ENCODE results near the gene SCARF2.
"Not testable (repeated sequence)": the region's sequence is repeated elsewhere in the genome, so short reads cannot be mapped to it uniquely, and the experiment has no call there.

The SCARF2 gene

DNA sequence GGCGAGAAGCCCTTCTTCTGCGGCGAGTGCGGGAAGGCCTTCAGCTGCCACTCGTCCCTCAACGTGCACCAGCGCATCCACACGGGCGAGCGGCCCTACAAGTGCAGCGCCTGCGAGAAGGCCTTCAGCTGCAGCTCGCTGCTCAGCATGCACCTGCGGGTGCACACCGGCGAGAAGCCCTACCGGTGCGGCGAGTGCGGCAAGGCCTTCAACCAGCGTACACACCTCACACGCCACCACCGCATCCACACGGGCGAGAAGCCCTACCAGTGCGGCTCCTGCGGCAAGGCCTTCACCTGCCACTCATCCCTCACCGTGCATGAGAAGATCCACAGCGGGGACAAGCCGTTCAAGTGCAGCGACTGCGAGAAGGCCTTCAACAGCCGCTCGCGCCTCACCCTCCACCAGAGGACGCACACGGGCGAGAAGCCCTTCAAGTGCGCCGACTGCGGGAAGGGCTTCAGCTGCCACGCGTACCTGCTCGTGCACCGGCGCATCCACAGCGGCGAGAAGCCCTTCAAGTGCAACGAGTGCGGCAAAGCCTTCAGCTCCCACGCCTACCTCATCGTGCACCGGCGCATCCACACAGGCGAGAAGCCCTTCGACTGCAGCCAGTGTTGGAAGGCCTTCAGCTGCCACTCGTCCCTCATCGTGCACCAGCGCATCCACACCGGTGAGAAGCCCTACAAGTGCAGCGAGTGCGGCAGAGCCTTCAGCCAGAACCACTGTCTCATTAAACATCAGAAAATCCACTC is 31.5 kb downstream of the SCARF2 start:
- no peak for DNase-seq

DNA sequence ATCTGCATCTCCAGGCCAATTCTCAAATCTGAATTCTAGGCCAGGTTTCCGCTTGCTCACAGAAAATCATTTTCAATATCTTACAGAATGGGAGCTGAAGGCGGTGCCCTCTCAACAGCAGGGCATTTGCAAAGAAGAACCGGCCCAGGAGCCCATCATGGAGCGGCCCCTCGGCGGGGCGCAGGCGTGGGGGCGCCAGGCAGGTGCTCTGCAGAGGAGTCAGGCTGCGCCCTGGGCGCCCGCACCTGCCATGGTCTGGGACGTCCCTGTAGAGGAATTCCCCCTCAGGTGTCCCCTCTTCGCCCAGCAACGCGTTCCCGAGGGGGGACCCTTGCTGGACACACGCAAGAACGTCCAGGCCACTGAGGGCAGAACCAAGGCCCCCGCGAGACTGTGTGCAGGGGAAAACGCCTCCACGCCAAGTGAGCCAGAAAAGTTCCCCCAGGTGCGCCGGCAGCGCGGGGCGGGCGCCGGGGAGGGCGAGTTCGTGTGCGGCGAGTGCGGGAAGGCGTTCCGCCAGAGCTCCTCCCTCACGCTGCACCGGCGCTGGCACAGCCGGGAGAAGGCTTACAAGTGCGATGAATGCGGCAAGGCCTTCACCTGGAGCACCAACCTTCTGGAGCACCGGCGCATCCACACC is 32.2 kb downstream of the SCARF2 start:
- no peak for DNase-seq

DNA sequence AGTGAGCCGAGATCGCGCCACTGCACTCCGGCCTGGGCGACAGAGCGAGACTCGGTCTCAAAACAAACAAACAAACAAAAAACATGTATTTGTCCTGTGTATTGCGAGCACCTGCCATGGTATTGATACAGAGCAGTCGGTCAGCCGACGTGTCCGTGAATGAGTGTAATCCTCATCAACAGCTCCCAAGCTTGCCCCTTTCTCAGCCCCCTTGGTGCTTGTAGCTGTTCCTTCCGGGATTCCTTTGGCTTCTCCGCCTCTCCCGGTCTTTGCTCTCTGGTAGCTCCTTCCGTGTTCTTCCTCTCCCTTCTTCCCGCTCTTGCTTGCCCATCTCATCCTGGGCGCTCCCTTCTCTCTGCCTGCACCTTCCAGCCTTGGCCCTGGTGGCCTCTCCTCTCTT is 32.7 kb downstream of the SCARF2 start:
- DNase-seq = no peak

GRCh38 chr22:20403779-20404140 is 33.9 kb downstream of the SCARF2 start:
- DNase-seq = no peak

DNA sequence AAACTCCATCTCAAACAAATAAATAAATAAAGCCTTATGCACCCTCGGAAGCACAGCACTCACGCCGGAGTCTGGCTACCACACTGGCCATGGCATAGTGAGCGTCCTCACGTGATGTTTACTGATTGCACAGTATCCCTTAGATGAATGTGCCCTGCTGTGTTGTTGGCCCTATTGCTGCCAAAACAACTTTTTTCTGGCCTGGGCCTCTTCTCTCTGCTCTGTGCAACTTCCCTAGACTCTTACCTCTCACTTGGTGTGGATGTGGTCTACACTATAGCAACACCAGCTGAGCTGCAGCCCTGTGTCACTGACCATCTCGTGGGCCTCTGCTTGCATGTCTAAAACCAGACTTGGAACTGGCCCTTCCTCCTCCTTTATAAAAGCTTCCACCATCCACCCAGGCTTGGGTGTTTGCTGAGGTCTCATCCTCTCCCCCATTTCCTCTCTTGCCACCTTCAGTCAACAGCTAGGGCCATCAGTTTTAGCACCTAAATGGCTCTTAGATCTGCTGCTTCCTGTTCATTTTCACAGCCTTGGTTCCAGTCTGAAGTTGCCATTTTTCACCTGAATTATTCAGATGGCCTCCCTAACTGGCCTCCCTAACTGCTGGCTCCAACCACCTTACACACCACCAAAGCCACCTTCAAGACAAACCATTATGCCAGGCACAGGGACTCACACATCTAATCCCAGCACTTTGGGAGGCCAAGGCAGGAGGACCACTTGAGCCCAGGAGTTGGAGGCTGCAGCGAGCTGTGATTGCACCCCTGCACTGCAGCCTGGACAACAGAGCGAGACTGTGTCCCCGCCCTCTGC is 34.5 kb downstream of the SCARF2 start:
- DNase-seq = no peak

- no peak for DNase-seq
Measured at GRCh38 chr22:20401376-20402014, 36.1 kb downstream of the SCARF2 start.

- DNase-seq = no peak
Measured at GRCh38 chr22:20400606-20401375, 36.8 kb downstream of the SCARF2 start.

- DNase-seq = no peak
Measured at GRCh38 chr22:20399866-20400605, 37.6 kb downstream of the SCARF2 start.

DNA sequence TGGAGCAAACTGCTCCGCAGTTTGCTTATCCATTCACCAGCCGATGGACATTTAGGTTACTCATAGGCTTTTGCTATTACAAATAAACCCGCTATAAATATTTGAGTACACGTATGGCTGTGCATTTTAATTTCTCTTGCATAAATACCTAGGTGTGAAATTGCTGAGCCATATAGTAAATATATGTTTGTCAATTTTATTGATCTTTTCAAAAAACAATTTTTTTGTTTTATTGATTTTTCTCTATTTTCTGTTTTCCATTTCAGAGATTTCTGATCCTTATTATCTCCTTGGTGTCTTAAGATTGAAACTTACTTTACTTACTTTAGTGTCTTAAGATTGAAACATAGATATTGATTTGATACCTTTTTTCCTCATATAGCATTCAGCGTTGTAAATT is 39.2 kb downstream of the SCARF2 start:
- DNase-seq = no peak

DNA sequence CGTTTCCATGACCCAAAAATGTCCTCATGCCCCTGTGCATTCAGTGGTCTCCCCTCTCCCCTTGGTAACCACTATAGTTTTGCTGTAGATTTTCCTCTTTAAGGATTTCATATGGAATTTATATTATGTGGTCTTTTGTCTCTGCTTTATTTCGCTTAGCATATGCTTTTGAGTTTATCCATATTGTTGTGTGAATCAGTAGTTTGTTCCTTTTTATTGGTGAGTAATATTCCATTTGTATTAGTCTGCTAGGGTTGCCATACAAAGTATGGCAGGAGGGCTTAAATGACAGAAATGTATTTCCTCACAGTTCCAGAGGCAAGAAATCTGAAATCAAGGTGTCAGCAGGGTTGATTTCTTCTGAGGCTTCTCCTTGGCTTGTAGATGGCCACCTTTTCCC is 40.1 kb downstream of the SCARF2 start:
- no peak for DNase-seq

DNA sequence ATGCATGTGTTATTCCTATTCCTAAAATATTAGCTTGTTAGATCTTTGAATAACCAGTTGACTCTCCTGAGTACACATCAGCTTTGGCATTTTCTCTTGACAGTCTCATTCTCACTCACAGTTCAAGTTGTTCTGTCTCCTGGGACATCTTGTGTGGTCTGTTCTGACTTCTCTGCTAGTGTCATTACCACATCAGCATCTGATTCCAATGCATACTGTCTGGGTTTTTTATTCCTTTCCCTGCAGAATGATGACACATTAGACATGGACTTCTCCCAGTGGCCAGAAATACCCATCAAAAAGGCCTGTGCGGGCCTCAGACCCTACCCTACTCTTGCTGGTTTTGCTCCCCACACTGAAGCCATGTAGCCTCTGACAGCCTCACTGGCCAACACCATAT is 41.0 kb downstream of the SCARF2 start:
- no peak for DNase-seq

GRCh38 chr22:20395907-20396287 is 41.7 kb downstream of the SCARF2 start:
- DNase-seq = no peak

GRCh38 chr22:20395181-20395906 is 42.3 kb downstream of the SCARF2 start:
- no peak for DNase-seq

DNA sequence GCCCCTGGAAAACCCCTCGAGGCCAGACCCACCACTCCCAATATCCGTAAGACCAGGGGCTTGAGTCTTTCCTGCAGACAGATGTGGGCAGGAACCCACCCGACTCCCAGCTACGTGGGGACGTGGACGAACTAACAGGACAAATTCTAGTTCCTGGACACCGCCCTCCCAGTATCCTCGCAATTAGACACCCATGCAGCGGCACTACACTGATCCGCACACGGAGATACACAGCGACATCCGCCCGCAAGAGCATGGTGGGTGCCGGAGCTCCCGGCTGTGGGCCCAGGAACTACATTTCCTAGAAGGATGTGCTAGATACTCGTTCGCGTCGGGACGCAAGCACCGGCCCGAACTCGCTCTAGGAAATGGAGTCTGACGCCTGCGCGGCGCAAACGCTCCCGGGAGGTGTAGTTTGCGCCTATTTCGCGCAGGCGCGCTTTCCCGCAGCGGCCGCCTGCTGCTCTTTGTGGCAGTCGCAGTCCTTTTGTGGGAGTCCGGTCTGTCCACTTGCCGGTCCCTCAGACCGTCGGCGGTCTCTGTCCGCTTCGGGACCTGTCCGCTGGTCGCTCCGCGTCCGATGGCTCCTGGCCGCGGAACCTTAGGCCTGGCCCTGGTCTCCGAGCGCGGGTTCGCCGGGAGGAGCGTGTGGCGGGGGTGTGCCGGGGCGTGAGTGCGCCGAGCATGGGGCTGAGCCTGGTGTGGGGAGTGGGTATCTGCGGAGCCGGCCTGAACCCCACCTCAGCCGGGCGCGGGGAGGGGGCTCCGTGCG is 43.7 kb downstream of the SCARF2 start, which contains the start of gene ZNF74:
TSS of gene ZNF74 (plus strand) at position 447 of the 772 bp plus-strand sequence. CDS start 478 bp downstream, outside the sequence.
- DNase-seq = peak; percentile 80

GRCh38 chr22:20392983-20393704 is 44.5 kb downstream of the SCARF2 start:
- no peak for DNase-seq

DNA sequence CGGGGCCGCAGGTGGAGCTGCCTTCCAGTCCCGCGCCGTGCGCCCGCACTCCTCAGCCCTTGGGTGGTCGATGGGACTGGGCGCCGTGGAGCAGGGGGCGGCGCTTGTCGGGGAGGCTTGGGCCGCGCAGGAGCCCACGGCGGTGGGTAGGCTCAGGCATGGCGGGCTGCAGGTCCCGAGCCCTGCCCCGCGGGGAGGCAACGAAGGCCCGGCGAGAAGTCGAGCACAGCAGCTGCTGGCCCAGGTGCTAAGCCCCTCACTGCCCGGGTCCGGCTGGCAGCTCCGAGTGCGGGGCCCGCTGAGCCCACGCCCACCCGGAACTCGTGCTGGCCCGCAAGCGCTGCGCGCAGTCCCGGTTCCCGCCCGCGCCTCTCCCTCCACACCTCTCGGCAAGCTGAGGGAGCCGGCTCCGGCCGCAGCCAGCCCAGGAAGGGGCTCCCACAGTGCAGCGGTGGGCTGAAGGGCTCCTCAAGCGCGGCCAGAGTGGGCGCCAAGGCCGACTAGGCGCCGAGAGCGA is 45.2 kb downstream of the SCARF2 start:
- not testable (repeated sequence) for DNase-seq

- no peak for DNase-seq
Measured at GRCh38 chr22:20391222-20391621, 46.4 kb downstream of the SCARF2 start.

DNA sequence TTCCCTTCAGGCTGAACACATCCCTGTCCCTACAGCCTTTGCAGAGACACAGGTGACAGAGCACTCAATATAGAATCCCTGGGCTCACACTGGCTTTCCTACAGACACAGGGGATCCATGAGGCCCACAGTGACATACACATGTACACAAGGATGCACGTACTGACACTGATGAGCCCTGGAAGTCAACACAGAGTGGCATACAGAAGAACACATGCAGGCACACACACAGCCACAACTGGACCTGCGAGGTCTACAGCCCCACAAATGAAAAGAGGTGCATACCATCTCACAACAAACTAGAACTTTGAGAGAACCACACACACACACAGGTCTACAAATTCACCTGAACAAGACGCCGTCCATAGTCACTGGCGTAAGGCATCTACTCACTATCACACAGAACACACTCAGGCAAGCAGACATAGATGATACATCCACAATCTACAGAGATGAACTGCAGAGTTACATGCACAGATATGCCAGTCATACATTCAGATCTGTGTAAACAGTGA is 47.2 kb downstream of the SCARF2 start:
- no peak for DNase-seq

GRCh38 chr22:20389288-20389687 is 48.3 kb downstream of the SCARF2 start:
- DNase-seq = no peak
